NCI-H460 (cell line): Measurements from ENCODE around the gene HLA-DQA1. TPM values are rescaled to one million over a fixed set of nuclear protein-coding genes. Genes with fewer than 3 reads are reported as not detected.
"Not testable (repeated sequence)": the region's sequence is repeated elsewhere in the genome, so short reads cannot be mapped to it uniquely, and the experiment has no call there.

Experiments
- DNase-seq: peaks from one replicate; pipeline ENCODE4 v3.0.0-alpha.2; 2016; ENCODE audit warnings: low read depth; ENCODE audit errors: extremely low read depth
- total RNA-seq: library from RNA; depleted of rRNA; stranded (reverse); fragments of >200 nt; shearing (Covaris generic); gene quantifications from 2 replicates; pipeline ENCODE4 v1.2.3, GENCODE V29; 2014

Gene HLA-DQA1
- total RNA-seq, 1 experiment from 2014 or later = not detected

DNA sequence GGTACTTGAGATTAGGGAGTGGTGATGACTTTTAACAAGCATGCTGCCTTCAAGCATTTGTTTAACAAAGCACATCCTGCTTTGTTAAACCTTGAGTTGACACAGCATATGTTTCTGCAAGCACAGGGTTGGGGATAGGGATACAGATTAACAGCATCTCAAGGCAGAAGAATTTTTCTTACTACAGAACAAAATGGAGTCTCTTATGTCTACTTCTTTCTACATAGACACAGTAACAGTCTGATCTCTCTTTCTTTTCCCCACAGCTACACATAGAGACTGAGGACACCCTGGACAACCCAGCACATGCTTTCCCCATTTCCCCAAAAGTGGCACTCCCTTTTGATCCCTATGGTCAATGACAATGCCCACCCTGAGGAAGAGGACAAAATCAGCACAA is 20.6 kb downstream of the HLA-DQA1 start:
- DNase-seq = not testable (repeated sequence)

DNA sequence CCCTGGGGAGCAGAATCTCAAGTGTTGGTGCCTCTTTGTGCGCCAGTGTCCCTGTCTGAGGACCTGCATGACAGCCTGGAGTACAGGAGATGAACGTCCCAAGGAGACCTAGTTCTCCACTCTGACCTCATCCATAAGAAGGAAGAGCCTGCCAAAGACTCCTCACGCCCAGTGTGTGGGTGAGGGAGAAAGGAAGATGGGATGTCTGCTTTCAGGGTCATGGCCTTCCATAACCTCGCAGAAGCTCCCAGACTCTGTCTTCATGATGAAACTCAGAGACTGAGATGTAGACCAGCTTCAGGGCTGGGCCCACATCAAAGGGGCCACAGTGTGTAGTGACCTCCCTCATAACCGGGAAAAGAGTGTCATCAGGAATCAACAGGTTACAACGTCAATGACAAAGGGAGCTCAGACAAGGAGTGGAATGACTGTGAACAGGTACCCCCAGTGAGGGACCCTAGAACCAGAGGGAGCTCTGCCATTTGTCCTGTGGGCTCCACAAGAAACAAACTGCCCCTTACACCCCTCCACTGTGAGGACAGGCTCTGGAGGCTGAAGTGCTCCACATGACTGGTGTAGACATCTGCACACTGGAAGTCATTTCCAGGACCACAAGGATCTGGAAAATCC is 21.2 kb downstream of the HLA-DQA1 start:
- no peak for DNase-seq

GRCh38 chr6:32659856-32660595 is 22.8 kb downstream of the HLA-DQA1 start:
- no peak for DNase-seq

DNA sequence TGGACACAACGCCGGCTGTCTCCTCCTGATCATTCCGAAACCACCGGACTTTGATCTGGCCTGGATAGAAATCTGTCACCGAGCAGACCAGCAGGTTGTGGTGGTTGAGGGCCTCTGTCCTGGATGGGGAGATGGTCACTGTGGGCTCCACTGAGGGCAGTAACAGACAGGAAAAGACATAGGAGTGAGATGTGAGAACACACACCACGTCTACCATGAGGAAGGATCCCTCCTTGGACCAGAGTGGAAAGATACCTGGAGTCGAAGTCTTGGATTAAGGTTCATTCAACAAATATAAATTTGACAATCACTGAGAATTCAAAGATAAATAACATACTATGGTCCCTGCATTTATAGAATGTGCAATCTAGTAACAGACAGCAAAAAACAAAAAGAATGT is 24.9 kb downstream of the HLA-DQA1 start:
- DNase-seq = no peak

- DNase-seq = no peak
Observed at GRCh38 chr6:32662836-32663235, 25.6 kb downstream of the HLA-DQA1 start.

- DNase-seq = no peak
Observed at GRCh38 chr6:32664354-32664753, 27.1 kb downstream of the HLA-DQA1 start.

DNA sequence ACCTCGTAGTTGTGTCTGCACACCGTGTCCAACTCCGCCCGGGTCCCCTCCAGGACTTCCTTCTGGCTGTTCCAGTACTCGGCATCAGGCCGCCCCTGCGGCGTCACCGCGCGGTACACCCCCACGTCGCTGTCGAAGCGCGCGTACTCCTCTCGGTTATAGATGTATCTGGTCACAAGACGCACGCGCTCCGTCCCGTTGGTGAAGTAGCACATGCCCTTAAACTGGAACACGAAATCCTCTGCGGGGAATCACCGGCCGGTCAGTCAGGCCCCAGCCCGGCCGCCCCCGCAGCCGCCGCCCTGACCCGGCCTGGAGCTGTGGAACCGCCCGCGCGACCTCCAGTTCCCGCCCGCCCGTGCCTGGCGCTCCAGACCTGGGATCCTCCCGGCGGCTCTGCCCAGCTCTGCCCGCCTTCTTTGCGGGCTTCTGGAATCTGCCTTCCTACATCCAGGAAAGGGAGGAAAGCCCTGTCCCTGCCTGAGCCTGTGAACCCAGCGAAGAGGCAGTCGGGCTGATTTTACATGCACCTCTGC is 27.7 kb downstream of the HLA-DQA1 start:
- no peak for DNase-seq

- DNase-seq = no peak
Observed at GRCh38 chr6:32665661-32666060, 28.5 kb downstream of the HLA-DQA1 start.

GRCh38 chr6:32666420-32667300 is 29.5 kb downstream of the HLA-DQA1 start, which contains the start of gene HLA-DQB1:
Gene HLA-DQB1, minus strand, starts transcription at chr6:32666657. Its CDS starts 50 bp downstream, at chr6:32666607.
- DNase-seq = peak; percentile 46

- DNase-seq = peak; percentile 50
Observed at GRCh38 chr6:32668226-32668747, 31.1 kb downstream of the HLA-DQA1 start.

GRCh38 chr6:32669240-32669639 is 32.0 kb downstream of the HLA-DQA1 start:
- DNase-seq = no peak

DNA sequence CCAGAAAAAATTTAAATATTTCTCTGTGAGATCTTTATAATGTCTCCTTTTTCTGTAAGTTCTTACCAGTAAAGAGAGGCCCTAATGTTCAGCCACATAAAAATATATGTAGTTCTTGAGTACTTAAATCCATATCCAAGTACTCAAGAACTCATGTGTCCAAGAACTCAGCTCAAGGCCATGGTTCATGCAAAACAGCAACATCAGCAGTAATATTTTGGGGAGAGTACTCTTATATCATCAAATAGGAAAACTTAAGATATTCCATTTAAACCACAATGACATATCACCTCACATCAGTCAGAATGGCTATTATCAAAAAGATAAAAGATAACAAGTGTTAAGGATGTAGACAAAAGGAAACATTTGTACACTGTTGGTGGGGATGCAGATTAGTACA is 32.7 kb downstream of the HLA-DQA1 start:
- DNase-seq = no peak

DNA sequence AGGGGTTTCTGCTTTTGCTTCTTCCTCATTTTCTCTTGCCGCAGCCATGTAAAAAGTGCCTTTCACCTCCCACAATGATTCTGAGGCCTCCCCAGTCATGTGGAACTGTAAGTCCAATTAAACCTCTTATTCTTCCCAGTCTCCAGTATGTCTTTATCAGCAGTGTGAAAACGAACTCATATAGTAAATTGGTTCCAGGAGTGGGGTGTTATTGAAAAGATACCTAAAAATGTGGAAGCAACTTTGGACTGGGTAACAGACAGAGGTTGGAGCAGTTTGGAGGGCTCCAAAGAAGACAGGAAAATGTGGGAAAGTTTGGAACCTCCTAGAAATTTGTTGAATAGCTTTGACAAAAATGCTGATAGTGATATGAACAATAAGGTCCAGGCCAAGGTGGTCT is 34.7 kb downstream of the HLA-DQA1 start:
- DNase-seq = not testable (repeated sequence)

- DNase-seq = not testable (repeated sequence)
Observed at GRCh38 chr6:32674123-32674522, 36.9 kb downstream of the HLA-DQA1 start.

DNA sequence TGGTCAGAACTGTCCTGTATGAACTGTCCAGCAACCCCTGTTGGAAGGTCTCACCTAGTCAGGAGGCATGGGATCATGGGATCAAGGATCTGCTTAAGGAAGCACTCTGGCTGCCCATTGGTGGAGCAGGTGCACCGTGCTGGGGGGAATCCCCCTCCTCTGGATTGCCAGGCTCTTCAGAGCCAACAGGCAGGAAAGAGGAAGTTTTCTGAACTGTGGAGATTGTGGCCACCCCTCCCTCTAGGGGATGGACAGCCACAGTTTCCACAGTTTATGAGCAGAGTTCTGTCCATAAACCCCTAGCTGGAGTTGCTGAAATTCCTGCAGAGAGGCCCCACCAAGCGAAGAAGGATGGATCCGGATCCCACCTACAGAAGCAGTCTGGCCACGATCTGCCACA is 42.3 kb downstream of the HLA-DQA1 start:
- DNase-seq = no peak

GRCh38 chr6:32680055-32680454 is 42.8 kb downstream of the HLA-DQA1 start:
- no peak for DNase-seq

GRCh38 chr6:32684246-32684645 is 47.0 kb downstream of the HLA-DQA1 start:
- no peak for DNase-seq

- no peak for DNase-seq
Observed at GRCh38 chr6:32685603-32686002, 48.4 kb downstream of the HLA-DQA1 start.

DNA sequence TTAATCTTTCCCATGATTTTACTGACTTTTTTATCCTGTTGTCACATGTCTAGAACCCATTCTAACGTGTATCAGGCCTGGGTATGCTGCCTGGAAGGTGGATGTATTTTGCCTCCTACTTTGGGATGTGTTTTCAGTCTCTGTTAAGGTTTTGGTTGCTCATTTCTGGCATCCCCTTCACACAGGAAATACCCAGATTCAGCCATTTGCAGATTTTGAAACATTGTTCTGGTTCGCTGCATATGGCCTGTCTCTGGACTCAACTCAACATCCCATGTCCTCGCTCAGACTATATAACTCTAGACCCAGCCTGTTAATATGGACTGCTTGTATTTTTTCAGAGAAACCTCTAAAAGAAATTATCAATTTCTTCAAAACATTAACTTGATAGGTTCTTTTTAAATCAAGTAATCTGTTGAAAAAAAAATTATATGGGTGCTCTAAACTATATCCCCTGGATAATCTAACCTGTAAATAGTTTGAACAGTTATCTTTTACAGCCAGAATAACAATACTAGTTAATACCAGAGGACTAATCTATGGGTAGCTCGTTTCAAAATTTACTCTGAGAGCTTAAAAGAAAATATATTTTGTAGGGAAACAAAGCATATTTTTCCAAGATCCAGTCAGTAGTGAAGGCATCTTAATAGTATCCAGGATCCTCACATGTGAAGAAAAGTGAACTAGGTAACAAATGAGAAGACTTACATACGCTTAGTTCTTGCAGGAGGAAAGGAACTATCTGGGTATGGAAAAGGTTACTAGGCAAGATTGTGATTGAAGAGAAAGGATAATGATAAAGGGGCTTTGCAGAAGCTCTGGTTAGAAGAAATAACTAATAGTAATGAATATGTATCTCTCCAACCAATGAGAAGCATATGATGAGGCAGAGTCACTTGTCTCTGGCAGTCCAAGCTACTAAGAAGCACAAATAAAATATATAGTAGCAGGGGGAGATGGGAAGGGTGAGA is 52.6 kb downstream of the HLA-DQA1 start:
- no peak for DNase-seq

- DNase-seq = no peak
Observed at GRCh38 chr6:32692019-32692418, 54.8 kb downstream of the HLA-DQA1 start.
